Inferior parietal cortex (tissue), 1 donor: Measurements from ENCODE around the gene SKAP2.

ENCODE experiments used
- DNase-seq: peaks from one replicate; pipeline ENCODE4 v3.0.0-alpha.2; 2016; ENCODE audit errors: extremely low spot score

Gene SKAP2

DNA sequence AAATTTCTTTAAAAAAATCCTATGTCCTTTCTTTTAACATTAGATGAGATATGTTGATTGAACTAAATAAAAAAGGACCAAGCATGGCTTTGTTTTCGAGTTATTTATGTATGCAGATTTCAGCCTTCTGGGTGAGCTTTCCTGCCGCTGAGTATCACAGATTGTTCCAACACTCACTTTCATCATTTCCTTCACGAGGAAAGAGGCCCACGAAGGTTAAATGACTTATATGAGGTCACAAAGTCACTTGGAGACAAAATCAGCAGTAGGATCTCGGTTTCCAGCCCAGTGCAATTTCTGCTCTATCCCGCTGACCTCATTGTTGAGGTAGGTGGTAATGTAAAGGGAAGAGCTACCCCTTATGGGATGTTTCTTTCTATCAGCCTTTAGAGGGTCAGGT is 226.8 kb downstream of the SKAP2 start:
- DNase-seq: no peak

- no peak for DNase-seq
These were observed 227.6 kb downstream of the SKAP2 start for GRCh38 chr7:26636808-26637207.

DNA sequence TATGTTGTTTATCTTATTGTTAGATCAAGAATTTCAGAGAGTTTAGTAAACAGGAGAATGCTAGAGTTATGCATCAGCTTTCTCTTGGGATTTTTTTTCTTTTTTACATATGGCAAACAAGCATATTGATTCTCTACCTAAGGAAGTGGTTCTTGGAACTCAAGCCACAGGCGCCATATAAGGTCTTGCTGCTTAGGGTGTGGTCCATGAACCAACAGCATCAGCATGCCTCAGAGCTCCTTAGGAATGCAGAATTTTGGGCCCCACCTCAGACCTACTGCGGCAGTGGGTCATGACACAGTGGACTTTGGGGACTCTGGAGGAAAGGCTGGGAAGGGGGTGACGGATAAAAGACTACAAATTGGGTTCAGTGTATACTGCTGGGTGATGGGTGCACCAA is 230.8 kb downstream of the SKAP2 start:
- DNase-seq: no peak

GRCh38 chr7:26631601-26632000 is 232.8 kb downstream of the SKAP2 start:
- no peak for DNase-seq

DNA sequence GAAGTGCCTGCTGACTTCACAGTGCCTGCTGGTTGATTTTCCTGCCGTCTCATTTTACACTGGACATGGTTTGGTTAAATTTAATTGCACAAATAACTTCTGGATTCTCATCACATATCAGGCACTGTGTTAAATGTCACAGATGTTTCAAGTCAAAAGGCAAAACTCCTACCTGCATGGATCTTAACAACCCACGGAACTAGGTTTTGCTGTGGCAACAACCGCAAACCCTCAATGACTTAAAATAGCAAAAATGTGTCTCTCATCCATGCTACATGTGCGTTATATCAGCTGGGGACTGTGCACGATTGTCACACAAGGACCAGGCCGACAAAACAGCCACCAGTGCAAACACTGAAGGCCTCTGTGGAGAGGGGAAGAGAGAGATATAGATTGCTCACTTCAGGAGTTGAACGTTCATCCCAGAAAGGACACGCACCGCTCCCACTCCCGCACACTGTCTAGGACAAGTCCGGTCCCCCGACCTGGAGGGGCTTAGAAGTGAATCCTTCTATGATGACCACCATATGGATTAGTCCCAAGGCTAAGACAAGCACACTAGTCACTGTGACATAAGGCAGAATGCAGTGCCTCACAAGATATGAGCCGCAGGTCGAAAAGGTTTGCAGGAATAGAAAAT is 233.3 kb downstream of the SKAP2 start:
- DNase-seq: no peak

DNA sequence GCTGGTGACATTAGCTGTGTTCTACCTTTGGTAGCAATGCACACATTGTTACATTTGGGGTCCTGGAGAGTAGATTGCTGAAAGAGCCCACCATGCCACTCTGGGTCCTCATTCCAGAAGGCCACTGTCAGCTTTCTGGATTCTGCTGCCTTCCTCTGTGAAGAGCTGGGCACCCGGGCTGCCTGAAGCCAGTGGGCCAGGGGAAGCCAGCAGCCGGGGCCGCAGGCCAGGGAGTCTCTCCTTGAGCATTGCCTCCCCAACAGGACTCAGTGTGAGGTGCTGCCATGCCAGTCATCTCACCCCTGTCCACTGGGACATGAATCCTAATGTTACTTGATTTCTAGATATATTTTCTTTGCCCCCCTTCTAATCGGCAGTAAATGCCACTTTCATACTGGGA is 234.0 kb downstream of the SKAP2 start:
- DNase-seq: no peak

- no peak for DNase-seq
These were observed 234.7 kb downstream of the SKAP2 start for GRCh38 chr7:26629696-26630095.

DNA sequence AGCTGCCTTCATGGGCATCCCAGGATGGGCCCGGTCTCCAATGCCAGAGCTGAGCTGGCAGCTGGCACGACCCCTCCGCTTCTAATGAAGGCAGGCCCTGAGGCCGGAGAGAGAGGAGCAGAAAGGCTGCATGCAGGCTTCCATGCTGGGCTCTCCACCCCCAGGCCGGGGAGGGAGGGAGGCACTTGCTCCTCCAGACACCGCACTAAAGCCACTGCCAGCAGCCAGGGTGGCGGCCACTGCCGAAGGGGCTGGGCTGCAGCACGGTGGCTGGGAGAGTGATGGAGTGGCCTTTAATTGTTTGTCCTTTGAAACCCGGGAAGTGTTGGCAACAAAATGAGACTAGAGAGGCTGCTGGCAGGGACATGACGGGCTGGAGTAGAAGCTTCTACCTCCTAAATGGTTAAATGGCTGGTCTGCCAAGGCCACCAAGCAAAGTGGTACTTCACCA is 236.5 kb downstream of the SKAP2 start:
- no peak for DNase-seq

- no peak for DNase-seq
These were observed 237.2 kb downstream of the SKAP2 start for GRCh38 chr7:26627221-26627620.

DNA sequence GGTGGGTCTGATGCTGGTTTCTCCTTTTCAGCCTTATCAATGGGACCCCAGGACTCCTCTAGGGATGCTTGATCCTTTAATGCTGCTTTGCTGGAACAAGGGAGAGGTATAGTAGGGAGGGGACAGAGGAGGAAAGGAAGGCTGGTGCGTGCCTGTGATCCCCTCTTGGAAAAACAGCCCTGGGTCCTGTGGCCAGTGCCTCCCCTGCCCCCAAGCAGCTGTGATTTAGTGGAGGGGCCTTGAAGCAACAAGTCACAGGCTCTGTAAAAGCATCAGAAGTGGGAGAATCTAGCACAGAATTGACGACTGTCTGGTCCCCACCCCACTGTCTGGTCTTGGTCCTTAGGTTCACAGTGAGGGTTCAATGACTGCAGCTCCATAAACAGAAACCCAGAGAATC is 237.7 kb downstream of the SKAP2 start:
- no peak for DNase-seq

GRCh38 chr7:26626156-26626555 is 238.2 kb downstream of the SKAP2 start:
- no peak for DNase-seq

DNA sequence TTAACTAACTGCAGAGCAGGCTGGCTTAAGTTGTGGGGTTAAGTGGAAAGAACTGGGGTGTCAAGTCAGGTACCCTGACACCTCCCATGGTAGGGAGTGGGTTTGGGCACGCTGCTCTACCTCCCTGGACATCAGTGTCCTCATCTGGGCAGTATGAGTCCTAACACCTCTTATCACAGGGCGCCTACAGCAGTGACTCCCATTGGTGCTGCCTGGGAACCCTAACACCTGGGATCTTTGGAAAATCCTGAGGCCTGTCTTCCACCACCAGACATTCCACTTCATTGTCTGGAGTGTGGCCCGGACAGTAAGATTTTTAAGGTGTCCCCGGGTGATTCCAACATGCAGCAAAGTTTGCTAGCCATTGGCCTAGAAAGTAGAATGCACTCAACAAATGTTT is 239.1 kb downstream of the SKAP2 start:
- DNase-seq: no peak

DNA sequence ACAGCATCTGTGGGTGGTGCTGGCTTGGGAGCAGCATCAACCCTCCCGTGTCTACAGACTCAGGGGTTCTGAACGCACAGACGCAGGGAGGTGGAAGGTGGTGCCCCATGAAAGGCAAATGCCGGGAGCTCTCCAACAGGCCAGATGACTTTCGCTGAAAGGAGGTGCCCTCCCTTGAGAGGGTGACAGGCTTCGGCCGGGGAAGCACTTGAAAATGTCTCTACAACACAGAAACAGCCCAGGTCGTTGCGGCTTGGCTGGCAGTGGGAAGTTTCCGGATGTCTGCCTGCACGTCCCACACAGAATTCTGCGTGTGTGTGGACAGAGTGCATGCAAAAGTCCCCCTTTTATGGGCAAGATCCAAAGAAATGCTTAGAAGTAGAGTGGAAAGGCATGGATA is 239.6 kb downstream of the SKAP2 start:
- no peak for DNase-seq

GRCh38 chr7:26624431-26624830 is 240.0 kb downstream of the SKAP2 start:
- DNase-seq: no peak

- no peak for DNase-seq
These were observed 244.0 kb downstream of the SKAP2 start for GRCh38 chr7:26620352-26620751.

DNA sequence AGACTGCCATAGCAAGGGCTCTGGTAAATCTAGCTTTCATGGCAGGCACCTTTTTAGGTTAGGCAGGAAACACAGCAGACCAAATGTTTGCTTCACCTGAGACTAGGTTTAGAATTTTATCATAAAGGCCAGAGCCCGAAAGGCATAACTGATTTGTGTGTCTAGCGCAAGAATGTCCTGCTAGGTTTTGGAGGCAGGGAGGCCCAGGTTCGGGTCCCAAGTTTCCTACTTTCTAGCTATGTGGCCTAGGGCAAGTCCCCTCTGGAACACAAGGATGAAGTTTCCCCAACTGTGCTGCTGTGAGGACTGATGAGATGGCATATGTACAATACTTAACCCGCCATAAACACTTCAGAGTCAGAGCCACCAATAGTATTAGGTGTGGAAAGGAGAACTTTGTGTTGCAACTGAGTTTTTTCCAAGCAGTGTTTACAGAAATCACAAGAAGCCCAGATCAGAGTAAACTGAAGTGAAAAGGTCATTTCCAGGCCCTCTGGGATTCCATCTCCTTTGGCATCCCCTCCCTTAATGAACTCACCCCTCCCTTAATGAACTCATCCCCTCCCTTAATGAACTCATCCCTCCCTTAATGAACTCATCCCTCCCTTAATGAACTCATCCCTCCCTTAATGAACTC is 244.9 kb downstream of the SKAP2 start:
- DNase-seq: no peak

GRCh38 chr7:26618898-26619297 is 245.5 kb downstream of the SKAP2 start:
- no peak for DNase-seq

- no peak for DNase-seq
These were observed 245.9 kb downstream of the SKAP2 start for GRCh38 chr7:26618449-26618848.
